NOMO-1 treated with dmso at 0.1 percent for 144 hours (cell line): ENCODE results near the gene CANT1.
"Not testable (repeated sequence)": the region's sequence is repeated elsewhere in the genome, so short reads cannot be mapped to it uniquely, and the experiment has no call there.

Experiments
- DNase-seq: peaks from one replicate; lab custom pipeline; 2025; ENCODE audit not compliant: unreplicated experiment; lab: John Stamatoyannopoulos, UW

The CANT1 gene

DNA sequence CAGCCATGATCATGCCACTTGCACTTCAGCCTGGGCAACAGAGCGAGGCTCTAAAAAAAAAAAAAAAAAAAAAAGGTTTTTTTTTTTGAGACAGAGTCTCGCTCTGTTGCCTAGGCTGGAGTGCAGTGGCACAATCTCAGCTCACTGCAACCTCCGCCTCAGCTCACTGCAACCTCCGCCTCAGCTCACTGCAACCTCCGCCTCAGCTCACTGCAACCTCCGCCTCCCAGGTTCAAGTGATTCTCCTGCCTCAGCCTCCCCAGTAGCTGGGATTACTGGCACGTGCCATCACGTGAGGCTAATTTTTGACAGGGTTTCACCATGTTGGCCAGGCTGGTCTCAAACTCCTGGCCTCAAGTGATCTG, 46.6 kb downstream of the CANT1 start:
- not testable (repeated sequence) for DNase-seq

DNA sequence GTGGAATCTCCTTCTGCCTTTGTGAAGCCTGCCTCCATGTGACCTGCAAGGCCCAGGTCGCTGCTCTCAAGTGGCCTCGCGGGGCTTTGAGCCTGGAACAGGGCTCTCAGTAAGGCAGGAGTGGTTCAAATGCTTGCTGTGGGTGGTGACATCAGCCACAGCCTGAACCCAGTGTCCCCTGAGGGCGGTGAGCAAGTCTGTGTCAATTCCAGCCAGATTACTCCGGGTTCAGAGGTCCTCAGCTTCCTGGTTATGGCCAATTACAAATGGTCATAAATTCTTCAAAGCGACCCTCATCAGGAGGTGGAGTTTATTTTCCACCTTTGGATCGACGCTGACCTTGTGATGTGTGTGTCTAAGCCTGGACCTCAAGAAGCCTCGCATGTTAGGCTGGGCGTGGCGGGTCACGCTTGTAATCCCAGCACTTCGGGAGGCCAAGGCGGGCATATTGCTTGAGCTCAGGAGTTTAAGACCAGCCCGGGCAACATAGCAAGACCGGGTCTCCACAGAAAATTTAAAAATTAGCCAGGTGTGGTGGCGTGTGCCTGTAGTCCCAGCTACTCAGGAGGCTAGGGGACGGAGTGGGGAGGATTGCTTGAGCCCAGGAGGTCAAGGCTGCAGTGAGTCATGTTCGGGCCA, 47.1 kb downstream of the CANT1 start:
- DNase-seq: no peak

- DNase-seq: no peak
Measured at GRCh38 chr17:78961571-78961970, 48.0 kb downstream of the CANT1 start.

- DNase-seq: no peak
Measured at GRCh38 chr17:78960928-78961327, 48.6 kb downstream of the CANT1 start.

DNA sequence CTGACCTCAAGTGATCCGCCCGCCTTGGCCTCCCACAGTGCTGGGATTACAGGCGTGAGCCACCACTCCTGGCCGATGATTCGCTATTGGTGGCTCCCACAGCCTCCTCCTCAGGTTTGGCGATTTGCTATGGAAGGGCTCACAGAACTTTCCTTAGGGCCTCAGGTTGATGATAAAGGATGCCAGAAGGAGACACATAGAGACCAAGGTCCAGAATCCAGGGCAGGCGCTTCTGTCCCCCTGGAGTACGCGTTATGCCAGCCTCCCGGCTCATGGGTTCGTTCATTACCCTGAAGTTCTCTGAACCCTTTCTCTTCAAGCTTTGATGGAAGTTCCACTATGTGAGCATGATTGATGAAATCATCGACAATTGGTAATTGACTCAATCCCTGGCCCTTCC, 49.8 kb downstream of the CANT1 start:
- DNase-seq: no peak

- no peak for DNase-seq
Measured at GRCh38 chr17:78958641-78959127, 50.9 kb downstream of the CANT1 start.

DNA sequence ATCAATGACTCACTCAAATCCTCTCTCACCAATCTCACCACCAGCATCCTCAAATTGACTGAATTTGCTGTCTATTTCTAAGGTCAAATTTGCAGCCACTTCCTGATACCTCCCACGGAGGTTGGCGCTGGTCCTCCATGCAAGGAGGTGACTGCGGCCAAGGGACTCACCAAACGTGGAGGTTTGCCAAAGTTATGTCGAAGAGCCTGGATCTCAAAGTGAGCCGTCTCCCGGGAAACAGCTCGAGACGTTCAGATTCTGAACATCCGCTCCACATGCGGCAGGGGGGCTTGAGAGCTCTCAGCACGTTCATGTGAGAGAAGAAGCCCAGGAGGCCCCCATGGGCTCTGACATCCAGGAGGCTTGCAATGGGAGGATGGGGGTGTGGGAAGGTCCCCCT, 52.4 kb downstream of the CANT1 start:
- no peak for DNase-seq

DNA sequence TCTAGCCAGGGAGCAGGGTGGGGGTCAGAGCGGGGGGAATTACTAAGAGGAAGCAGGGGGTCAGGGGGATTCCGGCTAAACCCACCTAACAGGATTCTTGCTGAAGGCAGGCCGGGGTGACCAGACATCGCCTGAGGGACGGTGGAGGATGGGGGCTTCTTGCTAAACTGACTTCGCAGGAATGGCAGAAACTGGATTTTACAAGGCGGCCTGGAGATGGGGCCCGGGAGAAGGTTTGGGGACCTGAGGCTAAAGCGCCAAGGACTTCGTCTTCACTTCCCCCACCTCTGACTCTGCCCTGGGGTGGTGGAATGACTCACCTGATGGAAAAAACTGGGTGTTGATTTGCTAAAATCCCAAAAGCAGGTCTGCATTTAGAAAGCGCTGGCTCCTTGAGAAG, 53.3 kb downstream of the CANT1 start:
- no peak for DNase-seq

DNA sequence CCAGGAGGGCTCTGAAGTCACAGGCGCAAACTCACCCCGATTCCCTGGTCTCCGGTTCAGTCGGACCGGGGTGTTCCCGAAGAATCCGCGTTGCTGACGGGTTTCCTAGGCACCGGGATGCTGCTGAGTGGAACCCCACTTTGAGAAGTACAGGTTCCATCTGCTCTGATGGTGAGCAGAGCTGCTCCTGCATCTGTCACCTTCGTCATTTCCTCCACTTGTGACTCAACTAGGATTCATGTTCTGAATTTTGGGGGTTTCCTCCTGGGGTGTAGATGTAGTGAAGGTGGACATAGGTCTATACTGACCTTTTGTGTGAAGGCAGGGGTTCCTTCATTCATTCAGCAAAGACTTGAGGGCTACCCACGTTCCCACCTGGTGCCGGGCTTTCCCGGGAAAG, 54.9 kb downstream of the CANT1 start:
- no peak for DNase-seq

- no peak for DNase-seq
Measured at GRCh38 chr17:78953356-78954350, 55.9 kb downstream of the CANT1 start.

- no peak for DNase-seq
Measured at GRCh38 chr17:78952706-78953105, 56.9 kb downstream of the CANT1 start.

- no peak for DNase-seq
Measured at GRCh38 chr17:78951967-78952551, 57.5 kb downstream of the CANT1 start.

DNA sequence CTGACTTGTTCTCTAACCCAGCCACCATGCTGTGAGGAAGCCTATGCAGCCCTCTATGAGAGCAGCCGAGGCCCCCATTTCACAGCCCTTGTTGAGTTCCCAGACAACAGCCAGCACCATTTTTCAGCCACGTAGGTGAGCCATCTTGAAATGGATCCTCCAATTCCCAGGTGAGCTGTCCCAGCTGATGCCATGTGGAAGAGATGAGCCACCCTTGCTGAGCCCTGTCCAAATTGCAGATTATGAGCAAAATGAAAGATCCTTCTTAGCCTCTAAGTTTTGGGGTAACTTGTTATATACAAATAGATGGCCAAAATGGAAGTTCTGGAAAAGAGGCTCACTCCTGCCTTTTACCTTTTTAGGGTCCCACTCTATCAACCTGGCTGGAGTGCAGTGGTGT, 58.7 kb downstream of the CANT1 start:
- DNase-seq: no peak

GRCh38 chr17:78947235-78948149, 62.1 kb downstream of the CANT1 start:
- no peak for DNase-seq

DNA sequence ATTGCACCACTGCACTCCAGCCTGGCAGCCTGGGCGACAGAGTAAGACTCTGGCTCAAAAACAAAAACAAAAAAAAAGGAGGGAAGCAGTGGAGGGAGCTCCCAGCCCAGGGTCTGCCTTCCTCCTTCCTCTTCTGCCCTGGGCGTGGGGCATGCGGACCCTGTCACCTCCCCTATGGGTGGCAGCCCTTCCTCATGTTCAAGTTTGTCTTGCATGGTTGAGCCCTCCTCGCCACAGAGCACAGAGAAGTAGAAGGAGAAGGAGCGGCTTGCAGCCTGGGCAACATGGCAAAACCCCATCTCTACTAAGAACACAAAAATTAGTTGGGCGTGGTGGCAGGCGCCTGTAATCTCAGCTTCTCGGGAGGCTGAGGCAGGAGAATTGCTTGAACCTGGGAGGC, 62.9 kb downstream of the CANT1 start:
- DNase-seq: no peak

- DNase-seq: no peak
Measured at GRCh38 chr17:78946131-78946530, 63.4 kb downstream of the CANT1 start.

DNA sequence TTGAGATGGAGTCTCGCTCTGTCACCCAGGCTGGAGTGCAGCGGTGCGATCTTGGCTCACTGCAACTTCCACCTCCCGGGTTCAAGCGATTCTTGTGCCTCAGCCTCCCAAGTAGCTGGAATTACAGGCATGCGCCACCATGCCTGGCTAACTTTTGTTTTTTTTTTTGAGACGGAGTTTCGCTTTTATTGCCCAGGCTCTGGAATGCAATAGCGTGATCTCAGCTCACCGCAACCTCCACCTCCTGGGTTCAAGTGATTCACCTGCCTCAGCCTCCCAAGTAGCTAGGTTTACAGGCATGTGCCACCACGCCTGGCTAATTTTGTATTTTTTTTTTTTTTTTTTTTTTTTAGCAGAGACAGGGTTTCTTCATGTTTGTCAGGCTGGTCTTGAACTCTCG, 64.1 kb downstream of the CANT1 start:
- DNase-seq: not testable (repeated sequence)

GRCh38 chr17:78944956-78945355, 64.6 kb downstream of the CANT1 start:
- DNase-seq: no peak

GRCh38 chr17:78944026-78944425, 65.5 kb downstream of the CANT1 start:
- DNase-seq: no peak
